ENCODE measurements around the gene CCNJ. TPM values are rescaled to one million over a fixed set of nuclear protein-coding genes. Genes with fewer than 3 reads are reported as not detected.
"Not testable (repeated sequence)": the region's sequence is repeated elsewhere in the genome, so short reads cannot be mapped to it uniquely, and the experiment has no call there.

The CCNJ gene
- 17.1 and 18.1 TPM in 2 replicates for total RNA-seq

GRCh38 chr10:96043033-96043892 lies at the start of gene CCNJ:
Gene CCNJ, plus strand, starts transcription at chr10:96043583. Its CDS starts 811 bp downstream, at chr10:96044394.
- Histone ChIP-seq H3K27me3 (ENCODE audit: control insufficient read depth, insufficient read depth, low read length) (no peaks in the 10 kb centered on the region), H3K36me3 (ENCODE audit: control insufficient read depth, insufficient read depth, low read length) (no peaks in the 10 kb centered on the region), H3K4me3 (ENCODE audit: low read depth, low read length) (peak within 1 kb of the TSS; percentile 98)
- DNase-seq (ENCODE audit: low read depth): peak; percentile 59
- no peak for TF ChIP-seq CTCF (IDR thresholded peaks at IDR 0.05; ENCODE audit: insufficient read depth, low read length, poor library complexity, severe bottlenecking)

GRCh38 chr10:95994376-95994775 lies 49.0 kb upstream of the CCNJ start:
- H3K36me3 ChIP-seq (ENCODE audit: control insufficient read depth, insufficient read depth, low read length); H3K4me3 ChIP-seq (ENCODE audit: low read depth, low read length); DNase-seq (ENCODE audit: low read depth); H3K27me3 ChIP-seq (ENCODE audit: control insufficient read depth, insufficient read depth, low read length): not testable (repeated sequence)

GRCh38 chr10:95998255-95998784 lies 45.1 kb upstream of the CCNJ start:
- TF ChIP-seq CTCF (IDR thresholded peaks at IDR 0.05; ENCODE audit: insufficient read depth, low read length, poor library complexity, severe bottlenecking): no peak
- Histone ChIP-seq H3K27me3 (ENCODE audit: control insufficient read depth, insufficient read depth, low read length) (no peaks in the 10 kb centered on the region), H3K36me3 (ENCODE audit: control insufficient read depth, insufficient read depth, low read length) (no peaks in the 10 kb centered on the region), H3K4me3 (ENCODE audit: low read depth, low read length) (no peak overlapping the region)
- no peak for DNase-seq (ENCODE audit: low read depth)

GRCh38 chr10:96013956-96014355 lies 29.4 kb upstream of the CCNJ start:
- Histone ChIP-seq H3K27me3 (ENCODE audit: control insufficient read depth, insufficient read depth, low read length) (no peaks in the 10 kb centered on the region), H3K36me3 (ENCODE audit: control insufficient read depth, insufficient read depth, low read length) (no peaks in the 10 kb centered on the region), H3K4me3 (ENCODE audit: low read depth, low read length) (no peak overlapping the region)
- no peak for TF ChIP-seq CTCF (IDR thresholded peaks at IDR 0.05; ENCODE audit: insufficient read depth, low read length, poor library complexity, severe bottlenecking)
- DNase-seq (ENCODE audit: low read depth): no peak

GRCh38 chr10:96014473-96015102 lies 28.8 kb upstream of the CCNJ start:
- Histone ChIP-seq H3K36me3 (ENCODE audit: control insufficient read depth, insufficient read depth, low read length) (no peaks in the 10 kb centered on the region), H3K4me3 (ENCODE audit: low read depth, low read length) (no peak overlapping the region), H3K27me3 (ENCODE audit: control insufficient read depth, insufficient read depth, low read length) (no peaks in the 10 kb centered on the region)
- no peak for TF ChIP-seq CTCF (IDR thresholded peaks at IDR 0.05; ENCODE audit: insufficient read depth, low read length, poor library complexity, severe bottlenecking)
- no peak for DNase-seq (ENCODE audit: low read depth)

- DNase-seq (ENCODE audit: low read depth): peak; percentile 23
- TF ChIP-seq CTCF (IDR thresholded peaks at IDR 0.05; ENCODE audit: insufficient read depth, low read length, poor library complexity, severe bottlenecking): peak; percentile 75
- Histone ChIP-seq H3K36me3 (ENCODE audit: control insufficient read depth, insufficient read depth, low read length) (no peaks in the 10 kb centered on the region), H3K27me3 (ENCODE audit: control insufficient read depth, insufficient read depth, low read length) (no peaks in the 10 kb centered on the region), H3K4me3 (ENCODE audit: low read depth, low read length) (no peak overlapping the region)
These were observed 26.1 kb upstream of the CCNJ start for GRCh38 chr10:96017191-96017687.
